LHCN-M2 (cell line): Measurements from ENCODE around the gene GRAP. TPM values are rescaled to one million over a fixed set of nuclear protein-coding genes. Genes with fewer than 3 reads are reported as not detected.

Experiments
- DNase-seq: peaks from one replicate; pipeline ENCODE4 v3.0.0-alpha.2; 2012; ENCODE audit warnings: low read depth
- total RNA-seq: library from RNA; depleted of rRNA; stranded (reverse); fragments of >200 nt; gene quantifications from 2 replicates; pipeline ENCODE4 v1.2.3, GENCODE V29; 2014; rRNA removed

The GRAP gene
- total RNA-seq, 1 experiment from 2014 or later = not detected

DNA sequence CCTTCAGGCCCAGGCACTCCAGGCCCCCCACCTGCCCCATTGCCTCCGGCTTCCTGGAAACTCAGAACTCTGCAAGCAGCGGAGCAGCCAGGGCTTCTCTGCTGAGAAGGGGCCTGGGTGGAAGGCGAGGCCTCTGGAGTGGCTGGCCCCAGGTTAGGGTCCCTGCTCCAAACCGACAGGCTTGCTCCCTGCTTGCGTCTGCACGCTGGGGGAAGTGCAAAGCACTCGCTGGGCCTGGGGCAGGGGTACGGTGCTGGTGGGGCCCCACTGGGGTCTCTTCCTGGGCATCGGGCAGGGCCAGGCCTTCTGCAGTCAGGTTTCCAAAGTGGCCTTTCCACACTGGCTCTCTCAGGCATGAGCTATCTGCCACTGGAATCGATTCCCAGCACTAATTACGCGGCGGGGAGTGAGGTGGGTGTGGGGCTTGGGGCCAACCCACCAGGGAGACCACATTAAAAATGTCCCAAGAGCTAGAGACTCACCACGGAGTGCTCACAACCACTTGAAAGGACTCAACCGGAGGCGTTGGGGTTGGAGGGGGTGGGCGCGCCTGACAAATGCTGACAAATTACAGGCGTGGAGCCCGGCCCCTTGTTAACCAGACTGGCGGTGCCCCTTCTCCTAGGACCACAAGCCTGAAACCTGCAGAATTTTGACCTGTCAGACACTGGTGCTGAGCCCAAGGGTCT, 60.1 kb downstream of the GRAP start:
- DNase-seq = no peak

DNA sequence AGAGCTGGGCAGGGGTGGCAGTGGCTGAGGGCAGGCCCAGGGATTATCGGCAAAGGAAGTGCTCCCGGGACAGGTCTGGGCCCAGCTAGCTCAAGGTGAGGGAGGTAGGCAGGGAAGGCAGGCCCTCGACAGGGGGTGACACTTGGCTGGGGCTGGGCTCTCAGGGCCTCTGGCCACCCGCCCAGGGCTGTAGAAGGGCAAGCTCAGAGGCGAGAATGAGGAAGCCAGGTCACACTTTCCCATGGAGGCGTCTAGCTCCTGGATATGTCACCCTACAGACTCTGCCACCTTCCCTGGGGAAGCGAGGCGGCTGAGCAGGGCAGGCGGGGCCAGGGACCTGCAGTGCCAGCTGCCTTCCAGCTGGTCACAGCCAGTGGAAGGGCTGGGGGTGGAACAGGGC, 61.3 kb downstream of the GRAP start:
- DNase-seq = no peak

DNA sequence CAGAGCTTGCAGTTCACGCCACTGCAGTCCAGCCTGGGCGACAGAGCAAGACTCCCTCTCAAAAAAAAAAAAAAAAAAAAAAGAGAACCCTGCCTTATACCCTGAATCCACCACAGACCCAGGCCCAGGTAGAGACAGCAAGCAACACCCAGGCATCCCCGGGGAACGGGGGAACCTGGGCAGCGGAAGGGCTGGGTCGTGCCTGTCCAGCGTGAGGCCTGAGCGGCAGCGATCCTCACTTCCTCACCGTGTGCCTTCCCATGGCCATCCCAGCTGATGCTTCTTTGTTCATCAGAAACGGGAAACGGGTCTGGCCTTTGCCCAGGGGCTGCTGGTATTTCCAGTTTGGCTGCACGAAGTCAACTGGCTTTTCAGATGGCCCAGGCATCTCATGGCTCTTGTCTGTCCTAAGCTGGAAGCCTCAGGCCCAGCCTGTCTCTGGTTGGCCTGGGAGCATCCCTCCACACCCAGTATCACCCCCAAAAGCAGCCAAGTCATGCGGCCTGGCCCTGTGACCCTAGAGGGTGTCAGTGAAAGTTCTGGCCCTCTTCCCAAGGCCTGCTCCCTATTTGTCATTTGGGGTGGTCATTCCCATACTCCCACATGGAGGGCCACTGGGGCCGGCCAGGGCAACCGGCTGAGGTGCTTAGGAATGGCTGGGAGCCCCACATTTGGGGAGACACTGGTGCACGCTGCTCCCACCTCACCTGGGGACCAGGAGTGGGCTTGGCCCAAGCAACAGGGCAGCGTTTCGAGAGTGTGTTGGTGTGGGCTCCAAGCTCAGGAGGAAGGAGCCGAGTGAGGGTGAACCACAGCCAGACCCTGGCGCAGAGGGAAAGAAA, 62.3 kb downstream of the GRAP start:
- no peak for DNase-seq

DNA sequence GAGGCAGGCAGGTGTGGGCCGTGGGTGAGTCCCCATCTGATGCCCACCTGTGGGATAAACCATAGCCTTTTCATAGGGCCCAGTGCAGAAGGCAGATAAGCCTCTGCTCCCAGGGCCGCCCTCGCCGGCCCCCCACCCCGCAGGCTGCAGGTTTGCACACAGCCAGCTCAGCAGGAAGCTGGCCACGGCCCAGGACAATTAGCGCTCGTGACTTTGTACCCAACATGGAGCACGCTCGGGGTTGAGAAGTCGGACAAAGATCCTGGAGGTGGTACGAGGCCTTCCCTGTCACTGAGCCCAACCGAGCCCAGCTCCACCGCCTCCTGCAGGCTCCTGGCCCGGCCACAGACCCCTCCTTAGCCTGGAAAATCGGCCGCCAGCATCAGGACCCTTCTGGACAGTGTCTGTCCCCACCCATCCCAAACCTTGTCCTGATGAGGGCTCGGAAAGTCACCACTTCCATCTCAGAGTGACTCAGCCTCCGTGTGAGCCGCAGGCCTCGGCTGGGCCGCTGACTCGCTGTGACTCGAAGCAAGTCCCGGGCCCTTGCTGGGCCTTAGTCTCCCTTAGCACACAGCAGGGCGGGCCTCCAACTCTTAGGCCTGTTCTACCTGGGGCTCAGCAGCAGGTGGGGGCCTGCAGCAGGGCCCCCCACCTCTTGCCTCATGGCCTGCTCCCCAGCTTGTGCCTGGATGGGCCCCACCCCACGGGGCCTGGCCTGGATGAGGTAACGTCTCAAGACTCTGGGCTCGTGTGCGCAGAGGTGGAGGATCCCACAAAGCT, 64.9 kb downstream of the GRAP start:
- DNase-seq = peak; percentile 56

DNA sequence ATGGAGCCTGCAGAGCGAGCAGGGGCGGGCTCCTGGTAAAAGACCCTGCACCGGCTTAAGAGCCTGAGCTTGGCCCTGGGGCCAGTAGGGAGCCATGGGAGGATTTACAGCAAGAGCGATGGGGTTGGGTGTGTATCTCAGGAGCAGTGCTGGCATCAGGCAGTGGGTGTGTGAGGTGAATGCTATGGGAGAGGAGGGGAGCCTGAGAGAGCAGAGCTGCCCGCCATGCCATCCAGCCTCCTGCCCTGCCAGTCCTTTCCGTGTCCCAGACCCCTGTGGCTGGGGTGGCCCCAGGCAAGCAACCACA, 65.5 kb downstream of the GRAP start:
- no peak for DNase-seq

DNA sequence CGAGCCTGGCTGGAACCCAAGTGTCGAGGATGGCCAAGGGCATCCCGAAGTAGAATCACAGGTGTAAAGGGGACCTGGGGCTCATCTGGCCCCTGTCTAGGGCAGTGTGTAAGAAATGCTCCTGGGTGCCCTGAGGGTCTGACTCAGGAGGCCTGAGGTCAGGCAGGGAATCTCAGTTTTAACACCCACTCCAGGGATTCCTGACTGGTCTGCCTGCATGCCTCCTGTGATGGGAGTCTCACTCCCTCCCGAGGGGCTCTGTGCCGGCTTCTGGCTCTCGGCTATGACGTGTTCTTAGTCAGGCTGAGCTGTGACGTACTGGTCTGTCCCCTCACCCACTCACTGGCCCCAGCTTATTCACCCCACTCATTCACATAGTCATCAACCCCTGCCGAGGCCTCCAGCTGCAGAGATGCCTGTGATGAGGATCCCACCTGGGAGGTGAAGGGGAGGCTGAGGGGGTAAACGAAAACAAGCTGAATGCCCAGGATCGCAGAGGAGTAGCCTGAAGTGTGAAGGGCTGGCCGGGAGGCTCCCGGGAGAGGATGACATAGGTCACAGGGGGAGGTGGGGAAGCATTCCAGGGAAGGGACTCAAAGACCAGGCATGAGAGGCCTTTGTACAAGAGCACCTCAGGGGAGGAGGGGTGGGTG, 65.9 kb downstream of the GRAP start:
- DNase-seq = peak; percentile 10

DNA sequence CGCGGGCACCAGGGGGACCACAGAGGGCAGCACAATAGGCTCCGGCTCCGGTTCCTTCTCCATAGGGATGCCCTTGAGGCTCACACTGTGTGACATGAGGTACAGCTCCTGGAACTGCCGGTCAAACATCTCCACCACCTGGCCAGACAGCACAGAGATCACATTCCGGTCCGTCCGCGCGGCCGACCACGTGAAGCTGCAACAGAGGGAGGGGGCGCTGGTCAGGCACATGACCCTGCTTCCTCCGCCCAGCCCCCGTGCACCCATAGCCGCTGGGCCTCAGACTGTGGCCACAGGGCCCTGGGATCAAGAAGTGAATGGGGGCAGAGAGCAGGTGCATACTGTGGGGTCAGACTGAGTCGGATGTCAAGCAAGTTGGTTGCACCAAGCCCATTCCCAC, 68.1 kb downstream of the GRAP start:
- no peak for DNase-seq

DNA sequence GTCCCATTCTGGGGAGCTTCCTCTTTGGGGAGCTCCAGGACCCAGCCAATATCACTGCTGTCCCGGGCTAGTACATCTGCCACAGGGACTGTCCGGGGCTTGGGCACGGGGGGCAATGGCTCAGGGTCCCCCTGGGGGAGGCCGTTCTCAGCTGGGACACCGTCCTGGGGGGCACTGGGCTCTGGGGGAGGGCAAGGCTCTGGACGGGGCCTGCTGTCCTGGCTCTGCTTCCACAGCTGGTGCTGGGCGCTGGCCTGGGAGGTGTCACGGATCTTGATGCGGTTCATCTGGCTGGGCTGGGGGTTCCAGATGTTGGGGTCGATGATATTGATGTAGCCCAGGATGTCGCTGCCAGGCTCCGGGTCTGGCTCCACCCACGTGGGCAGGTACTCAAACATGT, 68.7 kb downstream of the GRAP start:
- DNase-seq = no peak

DNA sequence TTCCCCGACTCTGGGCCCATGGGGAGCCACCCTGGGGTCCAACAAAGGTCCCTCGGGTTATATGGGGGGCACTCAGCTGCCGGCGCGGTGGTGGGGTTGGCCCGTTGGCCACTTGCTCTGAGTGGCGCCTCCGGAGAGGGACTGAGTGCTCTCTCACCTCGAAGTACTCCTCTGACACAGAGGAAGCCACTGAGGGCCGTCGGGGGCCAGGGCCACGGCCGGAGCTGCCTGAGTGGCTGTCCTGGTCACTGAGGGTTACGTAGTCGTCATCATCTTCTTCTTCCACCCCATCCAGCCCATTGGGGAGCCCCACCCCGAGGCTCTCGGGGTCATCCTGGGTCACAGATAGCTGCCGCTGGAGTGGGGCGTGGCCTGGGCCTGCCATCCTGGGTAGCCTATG, 69.1 kb downstream of the GRAP start:
- DNase-seq = no peak

DNA sequence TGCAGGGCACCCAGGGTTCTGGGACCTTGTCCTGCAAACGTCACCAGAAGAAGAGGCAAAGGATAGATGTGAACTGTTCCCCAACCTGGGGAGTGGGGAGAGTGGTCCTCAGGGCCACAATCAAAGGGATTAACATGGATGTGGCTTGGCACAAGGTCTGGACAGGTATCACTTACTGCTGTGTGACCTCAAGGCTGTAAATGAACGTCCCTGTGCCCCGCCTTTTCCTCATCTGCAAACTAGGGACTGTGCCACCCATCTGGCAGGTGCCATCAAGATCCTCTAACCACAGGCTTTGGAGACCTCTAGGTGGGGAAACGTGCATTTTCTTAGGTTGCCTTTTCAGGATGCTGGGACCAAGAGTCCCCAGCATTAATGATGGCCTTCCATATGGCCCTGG, 69.7 kb downstream of the GRAP start:
- no peak for DNase-seq

DNA sequence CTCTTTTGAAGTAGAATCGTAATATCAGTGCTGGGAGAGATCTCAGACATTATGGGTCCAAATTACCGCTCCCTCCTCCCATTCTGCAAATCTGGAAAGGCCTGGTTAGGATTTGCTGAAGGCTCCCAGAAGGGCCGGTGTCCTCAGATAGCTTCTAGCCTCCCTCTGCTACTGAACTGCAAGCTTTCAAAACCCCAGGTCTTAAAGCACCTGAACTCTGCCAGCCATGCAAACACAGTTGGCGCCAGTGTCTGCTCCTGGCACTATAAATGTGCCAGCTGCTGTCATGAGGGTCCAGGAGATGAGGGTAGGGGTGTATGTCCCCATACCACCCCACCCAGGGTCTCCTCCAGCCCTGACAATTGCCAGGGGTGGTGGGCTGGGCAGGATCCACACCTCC, 70.6 kb downstream of the GRAP start:
- DNase-seq = no peak

DNA sequence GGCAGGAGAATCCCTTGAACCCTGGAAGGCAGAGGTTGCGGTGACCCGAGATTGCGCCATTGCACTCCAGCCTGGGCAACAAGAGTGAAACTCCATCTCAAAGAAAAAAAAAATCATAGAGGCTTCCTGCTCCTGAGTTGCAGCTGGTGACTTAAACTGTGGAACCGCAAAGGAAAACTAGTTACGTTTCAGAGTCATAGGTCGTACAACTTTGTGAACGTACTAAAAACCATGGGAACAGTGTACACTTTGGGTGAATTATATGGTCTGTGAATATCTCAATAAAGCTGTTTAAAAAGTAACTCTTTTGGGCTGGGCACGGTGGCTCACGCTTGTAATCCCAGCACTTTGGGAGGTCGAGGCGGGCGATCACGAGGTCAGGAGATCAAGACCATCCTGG, 71.2 kb downstream of the GRAP start:
- no peak for DNase-seq

DNA sequence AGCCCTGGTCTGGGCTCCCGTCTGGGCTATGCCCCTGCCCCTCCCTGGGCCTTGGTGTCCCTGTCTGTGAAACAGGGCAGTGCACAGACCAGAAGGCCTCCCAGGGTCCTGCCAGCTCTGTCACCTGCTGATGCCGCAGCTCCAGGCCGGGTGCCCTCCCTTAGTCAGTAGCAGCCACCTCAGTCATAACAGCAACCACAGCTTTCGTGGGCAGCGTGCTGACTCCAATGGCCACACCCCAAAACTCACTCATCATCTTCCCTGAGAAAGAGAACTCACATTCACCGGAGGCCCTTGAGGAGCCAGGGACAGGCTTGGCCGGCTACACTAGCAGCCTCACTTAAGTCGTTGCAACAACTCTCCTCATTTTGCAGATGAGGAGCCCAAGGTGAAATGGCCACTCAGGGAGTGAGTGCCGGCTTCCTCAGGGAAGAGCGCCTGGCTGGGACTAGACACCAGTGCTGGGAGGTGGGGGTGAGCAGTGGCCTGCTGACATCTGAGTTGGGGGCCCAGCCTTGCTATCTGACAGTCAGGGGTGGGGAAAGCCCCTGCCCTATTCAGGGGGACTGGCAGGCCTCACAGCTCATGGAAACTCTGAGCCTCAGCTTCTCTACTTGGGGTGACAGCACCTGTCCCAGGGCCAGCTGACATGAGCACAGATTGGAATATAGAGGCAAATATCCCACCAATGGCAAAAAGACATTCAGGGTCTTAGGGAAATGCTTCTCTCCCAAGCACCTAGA, 72.2 kb downstream of the GRAP start:
- peak; percentile 36 for DNase-seq

DNA sequence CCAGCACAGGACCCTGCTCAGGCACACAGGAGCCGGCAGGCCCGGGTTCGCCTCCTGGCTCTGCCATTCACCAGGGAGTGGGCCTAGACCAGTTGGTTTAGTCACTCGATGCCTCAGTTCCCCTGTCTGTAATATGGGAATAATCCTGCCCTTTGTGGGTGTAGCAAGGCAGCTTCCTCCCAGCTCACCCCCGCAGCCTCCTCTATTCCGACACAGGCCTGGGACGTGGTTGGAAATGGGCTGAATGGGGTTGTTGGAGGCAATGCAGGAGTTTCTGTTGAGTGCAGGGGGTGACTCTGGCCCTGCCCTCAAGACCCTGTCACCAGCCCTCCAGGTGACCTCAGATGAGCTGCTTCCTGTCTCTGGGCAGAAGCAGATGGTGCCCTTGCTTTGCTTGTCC, 75.0 kb downstream of the GRAP start:
- no peak for DNase-seq

Other genes with a start within 250 kb of the GRAP start
- 32.0 and 33.4 TPM in 2 replicates for gene PRPSAP2, start 188.8 kb downstream of the GRAP start, total RNA-seq
- not detected in 2 replicates for gene SLC5A10, start 94.8 kb downstream of the GRAP start, total RNA-seq
- gene FAM83G, start 42.2 kb downstream of the GRAP start, total RNA-seq = 8.0 and 9.2 TPM in 2 replicates
- gene GRAPL, start 80.6 kb upstream of the GRAP start, total RNA-seq = not detected in 2 replicates
- 18.5 and 28.1 TPM in 2 replicates for gene EPN2, start 190.4 kb upstream of the GRAP start, total RNA-seq